Umbilical cord (tissue), 2 donors: Measurements from ENCODE around the gene IL15RA. TPM values are rescaled to one million over a fixed set of nuclear protein-coding genes. Genes with fewer than 3 reads are reported as not detected.
"Not testable (repeated sequence)": the region's sequence is repeated elsewhere in the genome, so short reads cannot be mapped to it uniquely, and the experiment has no call there.

ENCODE experiments used
- DNase-seq: peaks from one replicate; pipeline ENCODE4 v3.0.0-alpha.2; 2015; ENCODE audit warnings: low spot score
- total RNA-seq: library from RNA; depleted of rRNA; stranded (reverse); fragments of >200 nt; gene quantifications from one replicate; pipeline ENCODE4 v1.2.3, GENCODE V29; 2014; ENCODE audit warnings: low replicate concordance; ENCODE audit not compliant: insufficient read depth

The IL15RA gene
- total RNA-seq, 1 donor from 2014 or later: not detected

- no peak for DNase-seq
Observed at GRCh38 chr10:5951721-5952407, 25.5 kb downstream of the IL15RA start.

DNA sequence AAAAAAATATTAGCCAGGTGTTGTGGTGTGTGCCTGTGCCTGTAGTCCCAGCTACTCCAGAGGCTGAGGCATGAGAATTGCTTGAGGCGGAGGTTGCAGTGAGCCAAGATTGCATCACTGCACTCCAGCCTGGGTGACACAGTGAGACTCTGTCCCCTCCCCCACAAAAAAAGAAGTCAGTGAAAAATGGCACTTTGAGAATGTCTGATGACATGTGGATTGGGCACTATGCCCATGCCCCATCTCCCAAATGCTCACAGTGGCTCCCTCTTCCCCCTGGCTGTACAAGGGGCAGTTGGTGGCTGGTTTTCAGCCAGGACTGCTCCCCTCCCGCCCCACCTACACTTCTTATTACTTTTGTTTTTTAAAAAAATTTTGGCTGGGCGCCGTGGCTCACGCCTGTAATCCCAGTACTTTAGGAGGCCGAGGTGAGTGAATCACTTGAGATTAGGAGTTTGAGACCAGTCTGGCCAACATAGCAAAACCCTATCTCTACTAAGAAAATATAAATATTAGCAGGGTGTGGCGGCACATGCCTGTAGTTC lies 26.1 kb downstream of the IL15RA start:
- DNase-seq: no peak

GRCh38 chr10:5949009-5949759 lies 28.2 kb downstream of the IL15RA start:
- DNase-seq: peak; percentile 65

DNA sequence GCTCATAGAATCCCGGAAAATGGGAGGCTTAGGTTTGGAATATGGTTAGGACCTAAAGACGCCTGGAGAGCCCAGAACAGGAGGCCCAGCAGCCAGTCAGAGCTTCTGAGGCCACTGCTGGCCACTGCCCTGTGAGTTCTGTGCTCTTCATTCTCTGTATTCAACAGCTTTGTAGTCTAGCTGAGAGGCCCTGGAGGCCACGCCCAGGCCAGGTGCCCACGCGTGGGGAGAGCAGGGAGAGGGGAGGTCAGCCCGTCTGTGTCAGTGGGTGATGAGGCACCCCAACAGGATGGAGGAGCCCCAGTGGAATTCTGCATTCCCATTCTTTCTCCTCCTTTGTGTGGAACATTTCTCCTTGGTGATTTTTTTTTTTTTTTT lies 29.1 kb downstream of the IL15RA start:
- no peak for DNase-seq

DNA sequence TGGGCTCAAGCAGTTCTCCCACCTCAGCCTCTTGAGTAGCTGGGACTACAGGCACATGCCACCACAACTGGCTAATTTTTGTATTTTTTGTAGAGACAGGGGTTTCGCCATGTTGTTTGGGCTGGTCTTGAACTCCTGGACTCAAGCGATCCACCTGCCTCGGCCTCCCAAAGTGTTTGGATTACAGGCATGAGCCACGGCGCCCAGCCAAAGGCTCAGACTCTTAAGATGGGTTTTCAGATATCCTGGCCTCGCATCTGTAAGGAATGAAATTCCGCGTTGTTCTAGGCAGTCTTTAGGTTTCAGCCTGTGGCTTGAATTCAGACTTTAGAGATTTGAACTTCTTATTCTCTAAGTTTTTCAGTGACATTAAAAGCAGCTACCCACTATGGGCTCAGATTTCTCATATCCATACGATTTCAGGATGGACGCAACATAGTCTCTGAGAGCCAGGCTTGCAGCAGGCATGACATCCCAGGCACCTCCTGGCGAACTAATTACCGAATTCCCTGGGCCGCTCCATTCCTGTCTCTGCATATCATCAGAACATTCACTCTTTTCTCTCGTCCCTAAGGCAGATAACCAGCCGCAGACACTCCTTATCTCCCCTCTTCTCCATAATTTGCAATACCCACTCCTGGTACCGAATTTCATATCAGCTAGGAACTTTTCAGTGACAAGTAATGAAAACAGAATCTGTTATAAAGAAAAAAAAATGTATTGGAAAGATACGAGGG lies 29.7 kb downstream of the IL15RA start:
- DNase-seq: no peak

DNA sequence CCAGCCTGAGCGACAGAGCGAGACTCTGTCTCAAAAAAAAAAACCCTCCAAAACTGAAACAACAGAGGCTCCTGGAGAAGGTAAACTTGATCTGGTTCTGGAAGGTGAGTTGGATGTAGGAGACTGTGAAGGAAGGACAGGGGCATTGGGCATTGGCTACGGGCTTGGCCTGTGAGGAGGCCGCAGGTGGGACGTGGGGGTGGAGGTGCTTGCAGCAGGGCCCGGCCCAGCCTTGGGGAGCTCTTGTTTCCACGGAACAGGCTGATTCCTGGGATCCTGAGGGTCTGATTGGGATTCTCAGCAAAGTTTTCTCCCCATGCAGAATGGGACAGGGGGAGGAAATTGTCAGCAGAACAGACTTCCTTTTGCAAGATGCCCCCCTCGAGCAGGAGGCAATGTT lies 30.6 kb downstream of the IL15RA start:
- no peak for DNase-seq

DNA sequence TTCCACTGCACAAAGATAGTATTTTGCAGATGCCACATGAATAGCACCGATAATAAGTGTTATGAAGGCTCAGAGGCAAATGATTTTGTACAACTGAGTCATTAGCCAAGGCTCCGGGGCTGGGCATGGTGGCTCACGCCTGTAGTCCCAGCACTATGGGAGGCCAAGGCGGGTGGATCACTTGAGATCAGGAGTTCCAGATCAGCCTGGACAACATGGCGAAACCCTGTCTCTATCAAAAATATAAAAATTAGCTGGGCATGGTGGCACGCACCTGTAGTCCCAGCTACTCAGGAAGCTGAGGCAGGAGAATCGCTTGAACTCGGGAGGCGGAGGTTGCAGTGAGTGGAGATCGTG lies 30.9 kb downstream of the IL15RA start:
- DNase-seq: not testable (repeated sequence)

GRCh38 chr10:5945561-5946418 lies 31.6 kb downstream of the IL15RA start:
- peak; percentile 73 for DNase-seq

- DNase-seq: no peak
Observed at GRCh38 chr10:5945190-5945509, 32.2 kb downstream of the IL15RA start.

GRCh38 chr10:5944389-5945189 lies 32.8 kb downstream of the IL15RA start:
- peak; percentile 98 for DNase-seq

- peak; percentile 27 for DNase-seq
Observed at GRCh38 chr10:5943536-5943935, 33.8 kb downstream of the IL15RA start.

DNA sequence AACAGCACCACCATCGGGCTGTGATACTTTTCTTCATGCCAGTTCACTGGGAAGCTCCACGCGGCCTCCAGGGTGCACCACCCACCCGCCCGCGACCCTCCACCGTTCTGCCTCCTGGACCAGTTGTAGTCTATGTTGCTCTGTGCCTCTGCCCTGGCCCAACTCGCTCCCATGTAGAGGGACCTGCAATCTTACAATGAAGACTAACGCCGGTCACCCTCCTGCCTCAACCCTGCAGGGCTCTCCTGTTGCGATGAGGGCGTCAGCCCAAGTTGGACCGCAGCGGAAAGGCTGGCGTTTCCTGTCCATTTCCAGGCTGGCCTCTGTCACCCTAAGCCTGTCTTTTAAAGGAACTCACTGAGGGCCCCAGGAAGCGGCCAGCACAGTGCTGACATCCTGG lies 34.9 kb downstream of the IL15RA start:
- peak; percentile 51 for DNase-seq

DNA sequence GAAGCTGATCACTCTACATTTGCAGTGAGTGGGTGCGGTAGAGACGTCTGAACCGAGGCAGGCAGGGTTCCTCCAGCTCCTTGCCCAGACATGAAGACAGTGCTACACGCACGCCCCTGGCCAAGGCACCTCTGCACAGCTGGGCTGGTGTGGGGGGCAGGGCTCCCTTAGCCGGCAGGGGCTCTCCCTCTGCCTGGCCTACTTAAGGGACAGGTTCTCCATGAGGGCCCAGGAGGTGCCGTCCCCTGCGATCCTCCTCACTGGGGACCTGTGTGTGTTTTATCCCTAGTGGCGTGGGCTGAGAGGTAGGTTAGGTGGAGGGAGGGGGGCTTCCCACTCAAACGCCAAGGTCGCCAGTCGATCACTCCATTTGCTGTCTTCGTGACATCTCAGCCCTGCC lies 35.3 kb downstream of the IL15RA start:
- DNase-seq: no peak

- no peak for DNase-seq
Observed at GRCh38 chr10:5941579-5941978, 35.8 kb downstream of the IL15RA start.

- DNase-seq: no peak
Observed at GRCh38 chr10:5940807-5941218, 36.5 kb downstream of the IL15RA start.

DNA sequence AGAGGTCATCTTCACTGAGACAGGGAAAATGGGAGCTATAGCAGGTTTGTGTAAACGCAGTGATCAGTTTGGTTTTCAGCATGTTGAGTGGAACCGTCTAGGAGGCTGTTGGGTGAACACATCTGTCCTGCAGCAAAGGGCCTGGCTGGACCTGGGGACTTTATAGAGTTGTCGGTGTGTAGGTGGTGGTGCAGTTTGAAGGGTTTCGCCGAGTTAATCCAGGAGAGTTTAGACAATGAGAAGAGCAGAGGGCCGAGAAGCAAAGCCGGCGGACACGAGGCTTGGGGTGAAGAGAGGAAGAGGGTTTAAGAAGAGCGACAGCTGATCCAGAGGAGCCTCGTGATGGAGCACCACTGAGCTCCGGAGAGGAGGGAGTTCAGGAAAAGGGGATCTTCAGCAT lies 39.1 kb downstream of the IL15RA start:
- DNase-seq: no peak

DNA sequence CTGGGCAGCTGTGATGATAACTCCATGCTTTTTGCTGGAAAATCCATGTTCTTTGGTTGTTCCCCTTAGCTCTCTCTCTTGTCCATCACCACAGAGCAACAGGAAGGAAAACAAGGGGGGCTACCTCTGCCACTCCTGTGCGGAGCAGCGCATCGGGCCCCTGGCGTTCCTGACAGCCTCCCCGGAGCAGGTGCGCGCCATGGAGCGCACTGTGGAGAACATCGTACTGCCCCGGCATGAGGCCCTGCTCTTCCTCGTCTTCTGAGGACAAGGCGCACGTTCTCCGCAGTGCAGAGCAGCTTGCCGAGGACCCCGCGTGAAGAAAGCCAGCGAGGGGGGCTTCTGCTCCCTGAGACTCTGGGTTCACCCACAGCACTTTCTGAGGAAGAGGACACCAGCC lies 40.3 kb downstream of the IL15RA start:
- no peak for DNase-seq

- no peak for DNase-seq
Observed at GRCh38 chr10:5935628-5936027, 41.7 kb downstream of the IL15RA start.

DNA sequence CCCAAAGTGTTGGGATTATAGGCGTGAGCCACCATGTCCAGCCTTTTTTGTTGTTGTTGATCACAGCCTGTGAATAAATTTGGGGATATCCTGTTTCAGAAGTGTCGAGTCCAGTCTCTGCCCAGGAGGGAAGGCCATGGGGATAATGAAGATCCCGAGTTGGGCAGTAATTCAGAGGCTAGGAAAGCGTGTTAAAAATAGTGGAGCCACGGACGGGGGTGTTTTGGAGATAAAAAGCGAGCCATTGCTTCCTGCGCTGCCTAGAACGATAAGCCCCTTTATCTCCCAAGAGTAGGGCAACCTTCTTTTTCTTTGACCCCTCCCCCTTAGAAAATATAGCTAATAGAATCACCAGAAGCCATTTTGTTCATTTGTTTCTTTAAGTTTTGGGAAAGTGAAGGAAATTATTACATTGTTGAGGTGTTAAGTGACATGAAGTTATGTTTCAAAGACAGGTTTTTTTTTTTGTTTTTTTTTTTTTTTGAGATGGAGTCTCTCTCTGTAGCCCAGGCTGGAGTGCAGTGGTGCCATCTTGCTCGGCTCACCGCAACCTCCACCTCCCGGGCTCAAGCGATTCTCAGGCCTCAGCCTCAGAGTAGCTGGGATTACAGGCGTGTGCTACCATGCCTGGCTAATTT lies 43.3 kb downstream of the IL15RA start:
- no peak for DNase-seq

DNA sequence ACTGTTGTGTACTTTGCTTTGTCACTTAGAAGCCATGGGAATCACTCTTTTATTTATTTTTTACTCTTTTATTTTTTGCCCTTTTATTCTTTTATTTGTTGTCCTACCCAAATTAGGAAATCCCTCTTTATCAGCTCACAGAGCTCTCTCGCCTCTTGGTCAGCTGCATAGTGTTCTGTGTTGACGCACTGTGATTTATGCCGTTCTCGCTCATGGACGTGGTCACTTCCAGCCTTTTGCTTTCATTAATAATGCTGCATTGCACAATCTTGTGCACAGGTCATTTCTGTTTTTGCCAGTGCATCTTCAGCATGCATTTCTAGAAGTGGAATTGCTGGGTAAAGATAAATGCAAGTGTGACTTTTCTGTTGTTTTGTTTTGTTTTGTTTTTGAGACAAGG lies 45.0 kb downstream of the IL15RA start:
- DNase-seq: no peak
